Choroid plexus epithelial cell (primary cell): ENCODE measurements around the gene RBBP8NL.
"Not testable (repeated sequence)": the region's sequence is repeated elsewhere in the genome, so short reads cannot be mapped to it uniquely, and the experiment has no call there.

ENCODE experiments used
- DNase-seq: peaks from one replicate; pipeline ENCODE4 v3.0.0-alpha.2; 2010; ENCODE audit warnings: low read depth
- H3K4me3 ChIP-seq: 2 replicates; pipeline ENCODE4 v1.5.1; 2011; ENCODE audit warnings: low read depth, mild to moderate bottlenecking, control low read depth, low read length, moderate library complexity
- TF ChIP-seq, protein P1 (sequence below): conservative IDR thresholded peaks from 2 replicates; pipeline ENCODE4 v1.5.1; 2011; ENCODE audit warnings: low read depth, mild to moderate bottlenecking, control low read depth, inconsistent platforms, low read length, moderate library complexity

RBBP8NL gene

DNA sequence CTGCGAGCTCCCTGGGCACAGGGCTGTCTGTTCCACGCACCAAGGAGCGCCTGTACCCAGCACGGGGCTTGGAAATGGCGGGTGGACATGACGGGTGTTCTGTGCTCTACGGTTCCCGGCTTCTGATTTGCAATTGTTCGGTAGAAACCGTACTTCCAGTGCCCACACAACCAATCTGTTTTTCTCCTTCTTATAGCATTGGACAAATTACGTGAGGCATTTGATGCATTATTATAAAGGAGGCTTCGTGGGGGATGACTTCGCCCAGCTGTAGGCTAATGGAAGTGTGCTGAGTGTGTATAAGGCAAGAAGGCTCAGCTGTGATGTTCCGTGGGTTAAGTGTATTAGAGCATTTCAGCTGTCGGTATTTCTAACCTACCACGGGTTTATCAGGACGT lies 50.3 kb downstream of the RBBP8NL start:
- H3K4me3 ChIP-seq: no peak overlapping the region
- no peak for DNase-seq
- TF ChIP-seq, protein P1, sequence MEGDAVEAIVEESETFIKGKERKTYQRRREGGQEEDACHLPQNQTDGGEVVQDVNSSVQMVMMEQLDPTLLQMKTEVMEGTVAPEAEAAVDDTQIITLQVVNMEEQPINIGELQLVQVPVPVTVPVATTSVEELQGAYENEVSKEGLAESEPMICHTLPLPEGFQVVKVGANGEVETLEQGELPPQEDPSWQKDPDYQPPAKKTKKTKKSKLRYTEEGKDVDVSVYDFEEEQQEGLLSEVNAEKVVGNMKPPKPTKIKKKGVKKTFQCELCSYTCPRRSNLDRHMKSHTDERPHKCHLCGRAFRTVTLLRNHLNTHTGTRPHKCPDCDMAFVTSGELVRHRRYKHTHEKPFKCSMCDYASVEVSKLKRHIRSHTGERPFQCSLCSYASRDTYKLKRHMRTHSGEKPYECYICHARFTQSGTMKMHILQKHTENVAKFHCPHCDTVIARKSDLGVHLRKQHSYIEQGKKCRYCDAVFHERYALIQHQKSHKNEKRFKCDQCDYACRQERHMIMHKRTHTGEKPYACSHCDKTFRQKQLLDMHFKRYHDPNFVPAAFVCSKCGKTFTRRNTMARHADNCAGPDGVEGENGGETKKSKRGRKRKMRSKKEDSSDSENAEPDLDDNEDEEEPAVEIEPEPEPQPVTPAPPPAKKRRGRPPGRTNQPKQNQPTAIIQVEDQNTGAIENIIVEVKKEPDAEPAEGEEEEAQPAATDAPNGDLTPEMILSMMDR: no peak

DNA sequence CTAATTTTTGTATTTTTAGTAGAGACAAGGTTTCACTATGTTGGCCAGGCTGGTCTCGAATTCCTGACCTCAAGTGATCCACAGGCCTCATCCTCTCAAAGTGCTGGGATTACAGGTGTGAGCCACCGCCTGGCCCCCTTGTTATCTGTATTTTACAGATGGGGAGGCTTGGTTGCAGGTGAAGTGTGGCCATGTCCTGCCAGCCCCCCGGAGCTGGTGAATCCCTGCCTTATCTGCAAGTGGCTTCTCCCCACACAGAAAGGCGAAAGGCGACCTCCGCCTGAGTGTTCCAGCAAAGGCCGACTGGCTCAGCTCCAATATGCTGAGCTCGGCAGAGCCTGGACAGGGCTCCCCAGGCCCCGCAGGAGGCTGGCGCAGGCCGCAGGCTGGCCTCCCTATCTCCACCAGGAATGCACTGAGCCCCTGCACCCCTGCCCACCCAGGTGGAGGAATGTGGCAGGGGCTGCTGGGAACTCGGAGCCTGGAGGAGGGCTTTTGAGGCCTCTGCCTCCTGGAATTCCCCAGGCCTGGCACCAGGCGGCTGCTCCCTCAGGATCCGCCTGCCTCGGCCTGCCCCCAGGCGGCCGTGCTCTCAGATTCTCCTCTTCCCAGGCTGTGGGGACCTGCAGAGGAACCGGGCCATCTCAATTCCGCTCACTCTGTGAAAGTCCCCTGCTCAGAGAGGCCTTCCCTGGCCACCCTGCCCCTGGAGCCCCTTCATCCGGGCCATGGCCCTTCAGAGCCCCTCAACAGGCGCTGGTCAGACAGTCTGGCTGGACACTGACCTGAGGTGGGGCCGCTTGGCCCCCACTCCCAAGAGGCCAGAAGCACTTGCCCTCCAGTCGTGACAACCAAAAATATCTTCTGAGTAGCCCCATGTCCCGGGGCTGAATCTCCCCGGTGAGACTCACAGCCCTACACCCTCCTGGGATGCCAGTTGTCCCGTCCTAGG lies 51.0 kb downstream of the RBBP8NL start:
- TF ChIP-seq, protein P1: peak; percentile 58
- no peak overlapping the region for H3K4me3 ChIP-seq
- DNase-seq: peak; percentile 61

DNA sequence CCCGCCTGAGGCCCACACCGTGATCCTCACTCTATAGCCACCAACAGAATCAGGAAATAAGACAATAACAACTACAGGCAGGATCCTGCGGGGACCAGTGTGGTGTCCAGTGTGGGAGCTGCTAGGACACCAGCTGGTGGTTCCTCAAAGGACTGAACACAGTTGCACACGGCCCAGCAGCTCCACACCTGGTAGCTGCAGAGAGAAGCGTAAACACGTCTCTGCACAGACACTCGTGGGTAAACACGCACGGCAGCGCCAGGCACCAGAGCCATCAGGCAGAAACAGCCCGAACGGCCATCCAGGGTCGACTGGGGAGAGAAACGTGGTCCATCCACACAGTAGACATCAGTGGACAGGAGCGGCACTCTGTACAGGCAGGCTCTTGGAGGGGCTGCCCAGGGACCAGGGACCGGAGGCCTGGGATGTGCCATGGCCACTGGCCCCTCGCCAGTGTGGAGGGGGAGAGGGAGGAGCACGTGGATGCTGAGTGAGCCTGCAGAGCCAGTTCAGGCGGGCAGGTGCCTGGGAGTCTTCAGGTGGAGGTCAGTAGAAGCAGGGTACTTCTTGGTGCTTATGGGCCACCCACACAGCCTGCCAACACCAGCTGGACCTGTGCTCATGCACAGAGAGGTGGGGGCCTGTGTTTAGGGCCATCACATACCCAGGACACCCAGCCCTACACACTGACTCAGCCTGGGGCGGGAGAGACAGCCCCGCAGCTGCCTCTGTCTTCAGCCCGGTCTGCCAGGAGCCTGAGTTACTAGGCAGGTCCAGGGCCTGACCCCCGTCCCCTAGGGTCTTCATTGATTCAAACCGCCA lies 52.8 kb downstream of the RBBP8NL start:
- no peak for DNase-seq
- H3K4me3 ChIP-seq: no peak overlapping the region
- TF ChIP-seq, protein P1: no peak

DNA sequence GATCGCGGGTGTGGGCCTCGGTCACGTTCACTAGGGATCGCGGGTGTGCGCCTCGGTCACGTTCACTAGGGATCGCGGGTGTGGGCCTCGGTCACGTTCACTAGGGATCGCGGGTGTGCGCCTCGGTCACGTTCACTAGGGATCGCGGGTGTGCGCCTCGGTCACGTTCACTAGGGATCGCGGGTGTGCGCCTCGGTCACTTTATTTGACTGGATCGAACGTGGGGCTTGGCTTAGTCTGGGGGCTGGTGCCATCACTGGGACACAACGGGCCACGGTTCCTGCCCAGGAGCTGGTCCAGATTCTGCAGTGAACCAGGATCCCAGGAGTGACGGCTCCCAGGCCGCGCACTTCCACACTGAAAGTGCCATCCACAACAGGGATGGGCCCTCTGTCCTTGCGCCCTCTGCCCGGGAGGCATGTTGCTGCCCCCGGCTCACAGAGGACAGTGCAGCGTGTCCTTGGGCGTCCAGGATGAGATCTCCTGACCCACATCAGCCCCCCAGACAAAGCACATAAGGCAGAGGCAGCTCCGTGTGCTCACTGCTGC lies 53.6 kb downstream of the RBBP8NL start:
- not testable (repeated sequence) for H3K4me3 ChIP-seq, DNase-seq

DNA sequence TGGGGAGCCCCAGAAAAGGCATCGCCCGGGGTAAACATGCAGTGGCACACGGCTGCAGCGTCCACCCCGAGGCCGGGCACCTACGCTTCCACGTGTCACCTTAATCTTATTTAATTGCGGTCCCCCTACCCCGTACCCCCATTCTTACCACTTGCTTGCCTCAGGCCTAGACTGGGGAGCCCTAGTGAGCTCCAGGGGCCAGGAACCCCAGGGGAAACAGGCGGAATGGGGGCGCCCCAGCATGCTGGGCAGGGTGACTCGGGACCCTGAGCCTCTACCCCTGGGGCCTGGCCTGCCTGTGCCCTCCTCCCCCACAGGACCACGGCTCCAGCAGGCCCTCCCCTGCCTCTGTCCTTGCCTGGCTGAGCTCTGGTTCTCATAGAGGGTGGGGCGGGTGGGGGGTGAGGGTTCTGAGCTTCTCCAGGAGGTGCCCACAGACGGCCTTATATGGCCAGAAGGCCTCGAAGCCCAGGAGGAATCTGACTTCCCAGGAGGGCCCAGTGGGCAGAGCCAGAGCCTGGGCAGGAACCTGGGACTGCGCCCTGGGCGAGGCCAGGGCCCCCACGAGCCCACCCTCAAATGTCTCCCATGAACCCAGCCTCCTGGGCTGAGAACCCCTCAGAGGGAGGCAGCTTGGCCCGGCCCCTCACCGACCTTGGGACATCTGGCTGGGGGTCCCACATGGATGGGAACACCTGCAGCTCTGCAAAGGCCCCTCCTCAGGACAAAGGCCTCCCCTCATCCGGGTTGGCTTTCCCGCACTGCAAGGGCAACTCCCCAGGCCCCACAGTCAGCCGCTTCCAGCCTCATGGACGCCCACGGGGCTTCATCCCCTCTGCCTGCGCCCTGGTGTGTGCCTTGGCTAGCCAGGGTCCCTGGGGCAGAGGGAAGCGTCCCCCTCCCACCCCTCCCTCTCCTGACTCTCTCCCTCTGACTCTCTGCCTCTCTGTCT lies 55.0 kb downstream of the RBBP8NL start:
- TF ChIP-seq, protein P1: no peak
- DNase-seq: no peak
- H3K4me3 ChIP-seq: no peak overlapping the region

DNA sequence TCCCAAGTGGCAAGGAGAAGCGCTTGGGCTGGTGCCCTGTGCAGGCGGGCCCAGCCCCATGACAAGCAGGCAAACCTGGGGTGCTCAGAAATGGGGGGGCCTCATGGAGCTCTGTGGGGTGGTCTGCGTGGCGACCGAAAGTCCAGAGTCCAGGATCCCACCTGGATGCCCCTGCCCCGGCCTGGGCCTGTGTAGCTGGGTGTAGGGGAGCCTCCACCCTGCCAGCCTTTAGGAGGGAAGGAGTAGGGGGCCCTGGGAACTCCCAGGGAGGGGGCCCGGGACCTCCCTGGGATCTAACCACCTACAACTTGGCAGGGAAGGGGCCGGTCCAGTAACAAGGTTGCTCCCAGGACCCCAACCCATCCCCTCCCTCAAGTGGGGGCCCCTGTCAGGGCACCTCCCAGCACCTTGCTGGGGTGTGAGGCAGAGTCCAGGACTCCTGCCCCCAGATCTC lies 55.7 kb downstream of the RBBP8NL start:
- DNase-seq: no peak
- TF ChIP-seq, protein P1: no peak
- H3K4me3 ChIP-seq: no peak overlapping the region
